Kidney (tissue), 14 donors: ENCODE results near the gene GPATCH2. TPM values are rescaled to one million over a fixed set of nuclear protein-coding genes. Genes with fewer than 3 reads are reported as not detected.

Experiments
- DNase-seq, 5 donors: peaks; one replicate each; pipeline ENCODE4 v3.0.0-alpha.2; 2013 to 2020
- FAIRE-seq: peaks from 2 replicates; lab custom pipeline; 2012; peaks lifted over from hg19 to GRCh38; lab: Jason Lieb, UNC
- H3K27ac ChIP-seq, 2 donors: one replicate each; pipeline ENCODE4 v1.7.0; 2013; ENCODE audit warnings: low read depth in 2 of 2, low read length in 2 of 2, inconsistent platforms in 1 of 2
- H3K27me3 ChIP-seq: one replicate; pipeline ENCODE4 v1.7.1; 2013; ENCODE audit warnings: low read length, inconsistent platforms; ENCODE audit not compliant: control insufficient read depth, insufficient read depth
- H3K36me3 ChIP-seq, 3 donors: one replicate each; pipeline versions ENCODE4 v1.7.0 to v1.7.1; 2013; ENCODE audit warnings: low read length in 3 of 3, control low read depth in 1 of 3, inconsistent platforms in 1 of 3; ENCODE audit not compliant: insufficient read depth in 3 of 3, control insufficient read depth in 2 of 3
- H3K4me1 ChIP-seq, 3 donors: one replicate each; pipeline versions ENCODE4 v1.7.0 to v1.7.1; 2013; ENCODE audit warnings: low read length in 3 of 3, inconsistent platforms in 1 of 3, low read depth in 1 of 3; ENCODE audit not compliant: control insufficient read depth in 2 of 3, insufficient read depth in 2 of 3
- H3K4me3 ChIP-seq, 3 donors: one replicate each; pipeline versions ENCODE4 v1.7.0 to v1.8.1; 2013; ENCODE audit warnings: low read length in 3 of 3, control low read depth in 1 of 3, inconsistent platforms in 1 of 3
- H3K9ac ChIP-seq, 3 donors: one replicate each; pipeline versions ENCODE4 v1.7.0 to v1.7.1; 2013; ENCODE audit warnings: low read length in 3 of 3, control low read depth in 1 of 3, inconsistent platforms in 1 of 3
- H3K9me3 ChIP-seq, 3 donors: one replicate each; pipeline versions ENCODE4 v1.7.0 to v1.7.1; 2013; ENCODE audit warnings: low read length in 3 of 3, control low read depth in 1 of 3, inconsistent platforms in 1 of 3; ENCODE audit not compliant: control insufficient read depth in 2 of 3, insufficient read depth in 1 of 3
- intact Hi-C: fragments of 100-400 bp; cut with DNase I; formaldehyde crosslinking; loops from one replicate; pipeline ENCODE4 v1.11.1; 2022
- polyA plus RNA-seq: library from polyadenylated mRNA; stranded (reverse); fragments of 350-450 nt; fragmentation: Illumina TruSeq; extraction: RNeasy Lipid Tissue Mini Kit (QIAGEN cat#74804); gene quantifications from one replicate; pipeline ENCODE4 v1.2.3, GENCODE V29; 2014; ENCODE audit warnings: low read depth, low replicate concordance; ENCODE audit not compliant: insufficient read depth
- total RNA-seq: library from RNA; stranded (reverse); fragmentation: NEBNext Ultra II Directional; extraction: Animal tissue kit (Norgen Biotek cat#: 25700); gene quantifications from one replicate; pipeline ENCODE4 v1.2.1, GENCODE V29; 2021
- TF ChIP-seq, protein P1 (sequence below): IDR thresholded peaks from 3 replicates; pipeline ENCODE4 v1.5.1; 2012; ENCODE audit warnings: mild to moderate bottlenecking, moderate library complexity, borderline replicate concordance; ENCODE audit not compliant: insufficient read depth; ENCODE audit errors: extremely low read depth
- donor health status: control.
- donor health status: control.
- donor health status: control.
- donor health status: control.
- donor health status: control.
- donor health status: DM: yes; HTN: yes; CAD: no.
- donor health status: Normal renal cell carcinoma (clear cell type).

Gene GPATCH2
- total and polyA plus RNA-seq, 2 donors from 2014 or later: 3.9 to 18.7 TPM

DNA sequence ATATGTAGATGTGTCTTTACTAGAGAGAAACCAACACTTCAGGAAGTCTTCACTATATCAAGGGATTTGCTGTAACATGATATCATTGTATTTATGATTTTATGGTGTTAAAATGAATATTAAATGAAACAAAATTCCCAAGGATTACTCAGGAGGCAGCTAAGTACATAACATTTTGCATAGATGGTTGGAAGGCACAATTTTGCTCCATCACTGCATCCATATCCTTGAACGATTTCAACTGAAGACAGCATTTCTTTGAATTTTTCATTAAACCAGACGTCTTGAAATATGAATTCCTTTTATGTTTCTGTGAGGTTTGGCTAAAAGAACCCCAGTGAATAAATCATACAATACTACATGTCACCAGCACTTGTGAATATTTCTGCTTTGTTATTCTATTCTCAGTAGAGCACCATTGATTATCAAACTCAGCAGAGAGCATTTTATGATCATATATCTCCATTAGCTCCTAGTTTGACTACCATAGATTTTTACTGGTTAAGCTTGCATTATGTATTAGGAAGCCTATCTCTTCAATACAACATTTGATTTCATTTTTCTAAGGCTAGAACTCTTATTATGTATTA lies 37.6 kb upstream of the GPATCH2 start:
- Histone ChIP-seq H3K4me1 (no peaks in the 10 kb centered on the region), H3K9me3 (no peaks in the 10 kb centered on the region), H3K27ac (no peak overlapping the region), H3K27me3 (no peaks in the 10 kb centered on the region), H3K36me3 (no peaks in the 10 kb centered on the region), H3K4me3 (no peak overlapping the region), H3K9ac (no peak overlapping the region)
- DNase-seq: no peak
- TF ChIP-seq, protein P1, sequence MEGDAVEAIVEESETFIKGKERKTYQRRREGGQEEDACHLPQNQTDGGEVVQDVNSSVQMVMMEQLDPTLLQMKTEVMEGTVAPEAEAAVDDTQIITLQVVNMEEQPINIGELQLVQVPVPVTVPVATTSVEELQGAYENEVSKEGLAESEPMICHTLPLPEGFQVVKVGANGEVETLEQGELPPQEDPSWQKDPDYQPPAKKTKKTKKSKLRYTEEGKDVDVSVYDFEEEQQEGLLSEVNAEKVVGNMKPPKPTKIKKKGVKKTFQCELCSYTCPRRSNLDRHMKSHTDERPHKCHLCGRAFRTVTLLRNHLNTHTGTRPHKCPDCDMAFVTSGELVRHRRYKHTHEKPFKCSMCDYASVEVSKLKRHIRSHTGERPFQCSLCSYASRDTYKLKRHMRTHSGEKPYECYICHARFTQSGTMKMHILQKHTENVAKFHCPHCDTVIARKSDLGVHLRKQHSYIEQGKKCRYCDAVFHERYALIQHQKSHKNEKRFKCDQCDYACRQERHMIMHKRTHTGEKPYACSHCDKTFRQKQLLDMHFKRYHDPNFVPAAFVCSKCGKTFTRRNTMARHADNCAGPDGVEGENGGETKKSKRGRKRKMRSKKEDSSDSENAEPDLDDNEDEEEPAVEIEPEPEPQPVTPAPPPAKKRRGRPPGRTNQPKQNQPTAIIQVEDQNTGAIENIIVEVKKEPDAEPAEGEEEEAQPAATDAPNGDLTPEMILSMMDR: no peak
- intact Hi-C loops: no loop called here
- FAIRE-seq: no peak

DNA sequence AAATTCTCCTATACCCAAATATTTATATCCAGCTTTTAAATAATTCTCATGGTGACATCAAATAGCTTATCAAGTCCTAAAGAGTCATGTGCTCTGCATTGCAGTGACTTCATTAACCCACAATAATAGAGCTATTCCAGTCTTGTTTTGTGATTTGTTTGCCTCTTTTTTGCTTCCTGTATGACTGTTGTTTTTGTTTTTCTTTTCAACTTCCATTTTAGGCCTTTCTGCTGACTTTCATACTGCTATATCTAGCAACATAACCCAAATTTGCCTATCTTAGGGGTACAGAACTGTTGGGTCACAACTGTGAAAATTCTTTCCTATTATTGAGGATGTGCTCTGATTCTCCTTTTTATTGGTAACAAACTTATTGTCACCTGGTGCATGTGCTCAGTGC lies 30.5 kb upstream of the GPATCH2 start:
- Histone ChIP-seq H3K9me3 (no peaks in the 10 kb centered on the region), H3K27me3 (no peaks in the 10 kb centered on the region), H3K9ac (no peak overlapping the region), H3K27ac (no peak overlapping the region), H3K4me3 (no peak overlapping the region), H3K4me1 (no peaks in the 10 kb centered on the region), H3K36me3 (no peaks in the 10 kb centered on the region)
- FAIRE-seq (no peak), DNase-seq (no peak)
- intact Hi-C loops: no loop called here
- TF ChIP-seq, protein P1: no peak

DNA sequence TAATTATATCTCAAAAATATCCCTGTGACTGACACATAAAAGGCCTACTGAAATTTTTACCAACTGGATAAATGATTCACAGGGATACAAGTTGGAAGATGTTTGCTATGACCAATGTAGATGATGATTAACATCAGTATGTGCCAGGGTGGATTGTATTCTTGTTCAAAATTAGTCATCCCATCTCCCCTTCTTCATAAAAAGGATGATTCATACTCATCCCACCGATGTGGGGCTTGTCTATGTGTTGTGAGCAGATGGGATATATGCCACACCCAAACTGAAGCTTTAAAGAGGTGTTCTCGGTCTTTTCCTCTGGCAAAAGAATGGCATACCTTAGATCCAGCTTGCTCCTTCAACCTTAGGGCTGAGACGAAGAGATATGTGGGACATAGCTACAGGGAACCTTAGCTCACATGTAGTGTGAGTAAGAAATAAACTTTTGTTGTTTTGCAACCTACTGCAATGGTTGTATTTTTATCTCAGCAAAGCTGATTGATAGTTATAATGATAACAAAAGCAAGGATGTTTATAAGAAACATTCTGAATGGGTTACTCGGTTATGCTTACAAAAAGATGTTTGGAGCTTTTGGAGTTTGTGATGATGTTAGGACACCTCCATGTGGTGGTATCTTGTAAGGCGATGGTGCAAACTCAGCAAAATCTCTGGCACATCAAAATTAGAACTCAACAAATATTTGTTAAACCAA lies 29.6 kb upstream of the GPATCH2 start:
- TF ChIP-seq, protein P1: peak; percentile 28
- H3K27me3 ChIP-seq: no peaks in the 10 kb centered on the region
- no peaks in the 10 kb centered on the region for H3K36me3 ChIP-seq
- intact Hi-C loops: no loop called here
- FAIRE-seq (no peak), DNase-seq (peak in 1 of 5 donors; percentile 3)
- H3K4me1 ChIP-seq: no peaks in the 10 kb centered on the region
- H3K9ac ChIP-seq: no peak overlapping the region
- H3K27ac ChIP-seq: no peak overlapping the region
- no peak overlapping the region for H3K4me3 ChIP-seq
- H3K9me3 ChIP-seq: no peaks in the 10 kb centered on the region
